IPS-11a (cell line): ENCODE data around the gene HOXD10.

Source experiments
- H3K4me3 ChIP-seq: one replicate; pipeline ENCODE4 v1.5.1; 2013; ENCODE audit warnings: low read depth, low read length, control low read depth

The HOXD10 gene

GRCh38 chr2:176082525-176082823, 34.1 kb upstream of the HOXD10 start:
- H3K4me3 ChIP-seq: no peak overlapping the region

GRCh38 chr2:176082824-176083751, 33.5 kb upstream of the HOXD10 start:
- H3K4me3 ChIP-seq: no peak overlapping the region

GRCh38 chr2:176083796-176084261, 32.7 kb upstream of the HOXD10 start, which contains the start of gene EVX2:
Gene EVX2, minus strand, starts transcription at chr2:176083962. Its CDS starts 186 bp downstream, at chr2:176083776.
- H3K4me3 ChIP-seq: no peak within 1 kb of the TSS

GRCh38 chr2:176084611-176085119, 31.9 kb upstream of the HOXD10 start:
- H3K4me3 ChIP-seq: no peak overlapping the region

- no peak overlapping the region for H3K4me3 ChIP-seq
Observed at GRCh38 chr2:176085120-176085788, 31.3 kb upstream of the HOXD10 start.

GRCh38 chr2:176085861-176086771, 30.5 kb upstream of the HOXD10 start:
- no peak overlapping the region for H3K4me3 ChIP-seq

- no peak overlapping the region for H3K4me3 ChIP-seq
Observed at GRCh38 chr2:176087330-176088047, 29.1 kb upstream of the HOXD10 start.

GRCh38 chr2:176088048-176088936, 28.3 kb upstream of the HOXD10 start:
- H3K4me3 ChIP-seq: peak overlapping the region; percentile 14

- H3K4me3 ChIP-seq: no peak overlapping the region
Observed at GRCh38 chr2:176088937-176089842, 27.4 kb upstream of the HOXD10 start.

GRCh38 chr2:176089843-176090395, 26.7 kb upstream of the HOXD10 start:
- H3K4me3 ChIP-seq: no peak overlapping the region

- H3K4me3 ChIP-seq: no peak overlapping the region
Observed at GRCh38 chr2:176090862-176091261, 25.7 kb upstream of the HOXD10 start.

- no peak overlapping the region for H3K4me3 ChIP-seq
Observed at GRCh38 chr2:176091329-176092258, 25.0 kb upstream of the HOXD10 start.

- H3K4me3 ChIP-seq: peak within 1 kb of the TSS; percentile 8
Observed at GRCh38 chr2:176092270-176093144, 24.1 kb upstream of the HOXD10 start, which contains the start of gene HOXD13. Gene HOXD13, plus strand, starts transcription at chr2:176092721. Its CDS starts 170 bp downstream, at chr2:176092891.

- no peak overlapping the region for H3K4me3 ChIP-seq
Observed at GRCh38 chr2:176093145-176093897, 23.3 kb upstream of the HOXD10 start.

GRCh38 chr2:176093898-176094249, 22.7 kb upstream of the HOXD10 start:
- no peak overlapping the region for H3K4me3 ChIP-seq
